ENCODE data around the gene ARNT2. TPM values are rescaled to one million over a fixed set of nuclear protein-coding genes. Genes with fewer than 3 reads are reported as not detected.

The ARNT2 gene
- total and polyA plus RNA-seq, 2 of the 13 experiments (the other 11 are each of a cell fraction or from before 2014, with no cell fraction given): 0.69 to 1.7 TPM

DNA sequence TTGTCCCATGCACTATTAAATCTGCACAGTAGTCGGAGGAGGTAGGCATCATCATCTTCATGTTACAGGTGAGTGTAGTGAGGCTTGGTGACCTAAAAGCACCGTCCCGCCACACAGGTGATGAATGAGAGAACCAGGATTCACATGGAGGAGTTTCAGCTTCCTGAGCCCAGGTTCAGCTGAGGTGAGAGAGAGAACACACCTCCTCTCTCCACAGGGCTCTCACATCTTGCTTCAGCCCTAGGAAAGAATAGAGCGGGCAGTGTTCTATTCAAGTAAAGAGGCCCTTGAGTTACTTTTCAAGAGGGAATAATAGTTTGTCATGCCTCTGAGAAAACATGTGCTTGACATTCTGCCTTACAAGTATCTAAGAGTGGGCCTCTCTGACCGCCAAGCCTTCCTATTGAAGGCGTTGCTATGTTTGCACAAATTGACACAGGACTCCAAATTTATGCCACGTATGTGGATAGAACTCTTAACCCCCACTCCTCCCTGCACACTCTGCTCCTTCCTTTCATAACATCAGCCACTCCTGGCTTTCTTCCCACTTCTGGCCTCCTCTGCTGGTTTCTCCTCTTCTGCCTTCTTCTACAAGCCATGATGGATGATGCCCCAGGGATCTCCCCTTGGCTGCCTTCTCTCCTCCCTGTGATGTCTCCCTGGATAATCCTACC, 152.6 kb downstream of the ARNT2 start:
- Histone ChIP-seq H2AFZ (ENCODE audit: low read length) (no peak overlapping the region), H3K9ac (ENCODE audit: insufficient read depth, low read depth, low read length) (no peak overlapping the region), H3K79me2 (ENCODE audit: insufficient read depth, low read length) (no peaks in the 10 kb centered on the region), H3K27ac (ENCODE audit: extremely low read length, insufficient read depth, low read length) (no peak overlapping the region), H3K4me3 (replicated peaks in 1 of 3; ENCODE audit: insufficient read depth in 1 of 3, low read depth in 2 of 3, low read length in 3 of 3) (no peak overlapping the region), H4K20me1 (ENCODE audit: insufficient read depth, low read length) (no peaks in the 10 kb centered on the region), H3K9me3 (ENCODE audit: low read length) (no peaks in the 10 kb centered on the region), H3K27me3 (ENCODE audit: control insufficient read depth in 1 of 2, insufficient read depth in 2 of 2, low read length in 2 of 2) (no peaks in the 10 kb centered on the region; a peak in 1 of 5 replicates), H3K4me2 (ENCODE audit: low read depth, low read length) (no peak overlapping the region), H3K36me3 (replicated peaks in 1 of 2; ENCODE audit: control insufficient read depth in 1 of 2, insufficient read depth in 2 of 2, low read length in 2 of 2) (no peaks in the 10 kb centered on the region), H3K4me1 (ENCODE audit: insufficient read depth, low read length) (peaks cover 6% of the 10 kb centered on the region; the same call in 1 of the 2 replicates)
- DNase-seq (ENCODE audit: low spot score): no peak
- 89% methylated on average over 7 of the region's 7 CpGs for WGBS (ENCODE audit: low lambda C conversion rate)
- ChIA-PET POLR2A (no interaction called here), CTCF (ENCODE audit: low intra/inter-chr PET ratio, low total read pairs) (no interaction called here)
- intact Hi-C loops (cut with micrococcal nuclease; ENCODE audit: unreplicated experiment) (no loop called here), in situ Hi-C loops (cut with HindIII; ENCODE audit: extremely low pct_ligation_motif_present, low pct_unique_long_range_greater_than_20kb) (no loop called here)
- ATAC-seq: no peak
- BruUV-seq (replicated peaks): no TSS peak
- FAIRE-seq: no peak
- TF ChIP-seq RBFOX2 (IDR thresholded peaks at IDR 0.05; ENCODE audit: low read depth, low read length) (no peak), ZNF235 (CRISPR knock-in tag; IDR thresholded peaks at IDR 0.05; ENCODE audit: borderline replicate concordance) (no peak), HCFC1 (IDR thresholded peaks at IDR 0.05; ENCODE audit: low read depth, low read length) (no peak), ZNF225 (CRISPR knock-in tag; IDR thresholded peaks at IDR 0.05) (no peak), ZNF207 (IDR thresholded peaks at IDR 0.05; ENCODE audit: borderline replicate concordance) (no peak), ZNF180 (CRISPR knock-in tag; IDR thresholded peaks at IDR 0.05; ENCODE audit: borderline replicate concordance, low read depth) (no peak), SYNCRIP (IDR thresholded peaks at IDR 0.05; ENCODE audit: insufficient read depth, low read depth, low read length) (no peak), SRY (CRISPR knock-in tag; IDR thresholded peaks at IDR 0.05) (no peak), ZNF337 (CRISPR knock-in tag; IDR thresholded peaks at IDR 0.05; ENCODE audit: borderline replicate concordance, low read depth) (no peak), ZNF143 (CRISPR knock-in tag; IDR thresholded peaks at IDR 0.05) (no peak)
- TF ChIP-seq, protein P1, sequence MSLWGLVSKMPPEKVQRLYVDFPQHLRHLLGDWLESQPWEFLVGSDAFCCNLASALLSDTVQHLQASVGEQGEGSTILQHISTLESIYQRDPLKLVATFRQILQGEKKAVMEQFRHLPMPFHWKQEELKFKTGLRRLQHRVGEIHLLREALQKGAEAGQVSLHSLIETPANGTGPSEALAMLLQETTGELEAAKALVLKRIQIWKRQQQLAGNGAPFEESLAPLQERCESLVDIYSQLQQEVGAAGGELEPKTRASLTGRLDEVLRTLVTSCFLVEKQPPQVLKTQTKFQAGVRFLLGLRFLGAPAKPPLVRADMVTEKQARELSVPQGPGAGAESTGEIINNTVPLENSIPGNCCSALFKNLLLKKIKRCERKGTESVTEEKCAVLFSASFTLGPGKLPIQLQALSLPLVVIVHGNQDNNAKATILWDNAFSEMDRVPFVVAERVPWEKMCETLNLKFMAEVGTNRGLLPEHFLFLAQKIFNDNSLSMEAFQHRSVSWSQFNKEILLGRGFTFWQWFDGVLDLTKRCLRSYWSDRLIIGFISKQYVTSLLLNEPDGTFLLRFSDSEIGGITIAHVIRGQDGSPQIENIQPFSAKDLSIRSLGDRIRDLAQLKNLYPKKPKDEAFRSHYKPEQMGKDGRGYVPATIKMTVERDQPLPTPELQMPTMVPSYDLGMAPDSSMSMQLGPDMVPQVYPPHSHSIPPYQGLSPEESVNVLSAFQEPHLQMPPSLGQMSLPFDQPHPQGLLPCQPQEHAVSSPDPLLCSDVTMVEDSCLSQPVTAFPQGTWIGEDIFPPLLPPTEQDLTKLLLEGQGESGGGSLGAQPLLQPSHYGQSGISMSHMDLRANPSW (CRISPR knock-in tag; IDR thresholded peaks at IDR 0.05; ENCODE audit: borderline replicate concordance): no peak
- TF ChIP-seq, protein P2, sequence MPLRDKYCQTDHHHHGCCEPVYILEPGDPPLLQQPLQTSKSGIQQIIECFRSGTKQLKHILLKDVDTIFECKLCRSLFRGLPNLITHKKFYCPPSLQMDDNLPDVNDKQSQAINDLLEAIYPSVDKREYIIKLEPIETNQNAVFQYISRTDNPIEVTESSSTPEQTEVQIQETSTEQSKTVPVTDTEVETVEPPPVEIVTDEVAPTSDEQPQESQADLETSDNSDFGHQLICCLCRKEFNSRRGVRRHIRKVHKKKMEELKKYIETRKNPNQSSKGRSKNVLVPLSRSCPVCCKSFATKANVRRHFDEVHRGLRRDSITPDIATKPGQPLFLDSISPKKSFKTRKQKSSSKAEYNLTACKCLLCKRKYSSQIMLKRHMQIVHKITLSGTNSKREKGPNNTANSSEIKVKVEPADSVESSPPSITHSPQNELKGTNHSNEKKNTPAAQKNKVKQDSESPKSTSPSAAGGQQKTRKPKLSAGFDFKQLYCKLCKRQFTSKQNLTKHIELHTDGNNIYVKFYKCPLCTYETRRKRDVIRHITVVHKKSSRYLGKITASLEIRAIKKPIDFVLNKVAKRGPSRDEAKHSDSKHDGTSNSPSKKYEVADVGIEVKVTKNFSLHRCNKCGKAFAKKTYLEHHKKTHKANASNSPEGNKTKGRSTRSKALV (CRISPR knock-in tag; IDR thresholded peaks at IDR 0.05): no peak
- TF ChIP-seq, protein P3, sequence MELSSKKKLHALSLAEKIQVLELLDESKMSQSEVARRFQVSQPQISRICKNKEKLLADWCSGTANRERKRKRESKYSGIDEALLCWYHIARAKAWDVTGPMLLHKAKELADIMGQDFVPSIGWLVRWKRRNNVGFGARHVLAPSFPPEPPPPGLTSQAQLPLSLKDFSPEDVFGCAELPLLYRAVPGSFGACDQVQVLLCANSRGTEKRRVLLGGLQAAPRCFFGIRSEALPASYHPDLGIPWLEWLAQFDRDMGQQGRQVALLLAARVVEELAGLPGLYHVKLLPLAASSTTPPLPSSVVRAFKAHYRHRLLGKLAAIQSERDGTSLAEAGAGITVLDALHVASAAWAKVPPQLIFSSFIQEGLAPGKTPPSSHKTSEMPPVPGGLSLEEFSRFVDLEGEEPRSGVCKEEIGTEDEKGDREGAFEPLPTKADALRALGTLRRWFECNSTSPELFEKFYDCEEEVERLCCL (CRISPR knock-in tag; IDR thresholded peaks at IDR 0.05; ENCODE audit: borderline replicate concordance): no peak
- TF ChIP-seq, protein P4, sequence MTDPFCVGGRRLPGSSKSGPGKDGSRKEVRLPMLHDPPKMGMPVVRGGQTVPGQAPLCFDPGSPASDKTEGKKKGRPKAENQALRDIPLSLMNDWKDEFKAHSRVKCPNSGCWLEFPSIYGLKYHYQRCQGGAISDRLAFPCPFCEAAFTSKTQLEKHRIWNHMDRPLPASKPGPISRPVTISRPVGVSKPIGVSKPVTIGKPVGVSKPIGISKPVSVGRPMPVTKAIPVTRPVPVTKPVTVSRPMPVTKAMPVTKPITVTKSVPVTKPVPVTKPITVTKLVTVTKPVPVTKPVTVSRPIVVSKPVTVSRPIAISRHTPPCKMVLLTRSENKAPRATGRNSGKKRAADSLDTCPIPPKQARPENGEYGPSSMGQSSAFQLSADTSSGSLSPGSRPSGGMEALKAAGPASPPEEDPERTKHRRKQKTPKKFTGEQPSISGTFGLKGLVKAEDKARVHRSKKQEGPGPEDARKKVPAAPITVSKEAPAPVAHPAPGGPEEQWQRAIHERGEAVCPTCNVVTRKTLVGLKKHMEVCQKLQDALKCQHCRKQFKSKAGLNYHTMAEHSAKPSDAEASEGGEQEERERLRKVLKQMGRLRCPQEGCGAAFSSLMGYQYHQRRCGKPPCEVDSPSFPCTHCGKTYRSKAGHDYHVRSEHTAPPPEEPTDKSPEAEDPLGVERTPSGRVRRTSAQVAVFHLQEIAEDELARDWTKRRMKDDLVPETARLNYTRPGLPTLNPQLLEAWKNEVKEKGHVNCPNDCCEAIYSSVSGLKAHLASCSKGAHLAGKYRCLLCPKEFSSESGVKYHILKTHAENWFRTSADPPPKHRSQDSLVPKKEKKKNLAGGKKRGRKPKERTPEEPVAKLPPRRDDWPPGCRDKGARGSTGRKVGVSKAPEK (CRISPR knock-in tag; IDR thresholded peaks at IDR 0.05; ENCODE audit: borderline replicate concordance): no peak
- TF ChIP-seq, protein P5, sequence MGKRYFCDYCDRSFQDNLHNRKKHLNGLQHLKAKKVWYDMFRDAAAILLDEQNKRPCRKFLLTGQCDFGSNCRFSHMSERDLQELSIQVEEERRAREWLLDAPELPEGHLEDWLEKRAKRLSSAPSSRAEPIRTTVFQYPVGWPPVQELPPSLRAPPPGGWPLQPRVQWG (CRISPR knock-in tag; IDR thresholded peaks at IDR 0.05; ENCODE audit: borderline replicate concordance, low read depth): no peak

Data from HepG2 (cell line).